ENCODE data around the gene XXYLT1.

XXYLT1 gene

GRCh38 chr3:195249057-195249770, 21.7 kb downstream of the XXYLT1 start:
- Mint-ChIP-seq H3K9me3 (no peaks in the 10 kb centered on the region), H3K36me3 (ENCODE audit: low read depth) (peaks cover 1% of the 10 kb centered on the region), H3K27ac (no peak overlapping the region), H3K27me3 (ENCODE audit: low read depth) (no peaks in the 10 kb centered on the region), H3K4me3 (no peak overlapping the region), H3K4me1 (ENCODE audit: low read depth) (peaks cover 5% of the 10 kb centered on the region)

- peaks cover 1% of the 10 kb centered on the region for H3K36me3 Mint-ChIP-seq (ENCODE audit: low read depth)
- no peak overlapping the region for H3K27ac Mint-ChIP-seq
- no peak overlapping the region for H3K4me3 Mint-ChIP-seq
- peaks cover 5% of the 10 kb centered on the region for H3K4me1 Mint-ChIP-seq (ENCODE audit: low read depth)
- no peaks in the 10 kb centered on the region for H3K9me3 Mint-ChIP-seq
- no peaks in the 10 kb centered on the region for H3K27me3 Mint-ChIP-seq (ENCODE audit: low read depth)
These were observed 22.7 kb downstream of the XXYLT1 start for GRCh38 chr3:195248281-195248680.

- Mint-ChIP-seq H3K27ac (no peak overlapping the region), H3K4me1 (ENCODE audit: low read depth) (peaks cover 5% of the 10 kb centered on the region), H3K4me3 (no peak overlapping the region), H3K36me3 (ENCODE audit: low read depth) (peaks cover 1% of the 10 kb centered on the region), H3K9me3 (no peaks in the 10 kb centered on the region), H3K27me3 (ENCODE audit: low read depth) (no peaks in the 10 kb centered on the region)
These were observed 23.1 kb downstream of the XXYLT1 start for GRCh38 chr3:195247863-195248189.

GRCh38 chr3:195247086-195247862, 23.7 kb downstream of the XXYLT1 start:
- Mint-ChIP-seq H3K4me1 (ENCODE audit: low read depth) (peaks cover 5% of the 10 kb centered on the region), H3K4me3 (no peak overlapping the region), H3K9me3 (no peaks in the 10 kb centered on the region), H3K36me3 (ENCODE audit: low read depth) (peaks cover 1% of the 10 kb centered on the region), H3K27me3 (ENCODE audit: low read depth) (no peaks in the 10 kb centered on the region), H3K27ac (no peak overlapping the region)

- no peaks in the 10 kb centered on the region for H3K27me3 Mint-ChIP-seq (ENCODE audit: low read depth)
- peaks cover 5% of the 10 kb centered on the region for H3K4me1 Mint-ChIP-seq (ENCODE audit: low read depth)
- H3K4me3 Mint-ChIP-seq = no peak overlapping the region
These were observed 24.4 kb downstream of the XXYLT1 start for GRCh38 chr3:195246581-195246995.

GRCh38 chr3:195245531-195245951, 25.4 kb downstream of the XXYLT1 start:
- H3K4me1 Mint-ChIP-seq (ENCODE audit: low read depth) = peaks cover 1% of the 10 kb centered on the region
- no peak overlapping the region for H3K4me3 Mint-ChIP-seq
- H3K27me3 Mint-ChIP-seq (ENCODE audit: low read depth) = no peaks in the 10 kb centered on the region
- H3K27ac Mint-ChIP-seq = no peak overlapping the region
- H3K36me3 Mint-ChIP-seq (ENCODE audit: low read depth) = peaks cover 1% of the 10 kb centered on the region
- H3K9me3 Mint-ChIP-seq = no peaks in the 10 kb centered on the region

More at GRCh38 chr3:195246581-195246995, 24.4 kb downstream of the XXYLT1 start:
- Mint-ChIP-seq H3K9me3 (no peaks in the 10 kb centered on the region), H3K36me3 (ENCODE audit: low read depth) (peaks cover 1% of the 10 kb centered on the region), H3K27ac (no peak overlapping the region)

GRCh38 chr3:195241592-195242355, 29.2 kb downstream of the XXYLT1 start:
- H3K27ac Mint-ChIP-seq = no peak overlapping the region
- H3K27me3 Mint-ChIP-seq (ENCODE audit: low read depth) = no peaks in the 10 kb centered on the region
- H3K9me3 Mint-ChIP-seq = peaks cover 19% of the 10 kb centered on the region
- no peak overlapping the region for H3K4me3 Mint-ChIP-seq
- H3K4me1 Mint-ChIP-seq (ENCODE audit: low read depth) = peaks cover 2% of the 10 kb centered on the region
- peaks cover 8% of the 10 kb centered on the region for H3K36me3 Mint-ChIP-seq (ENCODE audit: low read depth)

- Mint-ChIP-seq H3K9me3 (peaks cover 19% of the 10 kb centered on the region), H3K27me3 (ENCODE audit: low read depth) (no peaks in the 10 kb centered on the region), H3K27ac (no peak overlapping the region), H3K4me1 (ENCODE audit: low read depth) (peaks cover 2% of the 10 kb centered on the region), H3K4me3 (no peak overlapping the region), H3K36me3 (ENCODE audit: low read depth) (peaks cover 8% of the 10 kb centered on the region)
These were observed 30.0 kb downstream of the XXYLT1 start for GRCh38 chr3:195240939-195241338.

- no peak overlapping the region for H3K27ac Mint-ChIP-seq
- H3K4me3 Mint-ChIP-seq = no peak overlapping the region
- H3K9me3 Mint-ChIP-seq = peaks cover 19% of the 10 kb centered on the region
- peaks cover 8% of the 10 kb centered on the region for H3K36me3 Mint-ChIP-seq (ENCODE audit: low read depth)
- H3K27me3 Mint-ChIP-seq (ENCODE audit: low read depth) = no peaks in the 10 kb centered on the region
- peaks cover 2% of the 10 kb centered on the region for H3K4me1 Mint-ChIP-seq (ENCODE audit: low read depth)
These were observed 30.7 kb downstream of the XXYLT1 start for GRCh38 chr3:195240171-195240701.

GRCh38 chr3:195239121-195239520, 31.8 kb downstream of the XXYLT1 start:
- no peaks in the 10 kb centered on the region for H3K27me3 Mint-ChIP-seq (ENCODE audit: low read depth)
- peaks cover 24% of the 10 kb centered on the region for H3K9me3 Mint-ChIP-seq
- no peak overlapping the region for H3K4me3 Mint-ChIP-seq
- H3K27ac Mint-ChIP-seq = no peak overlapping the region
- peaks cover 8% of the 10 kb centered on the region for H3K36me3 Mint-ChIP-seq (ENCODE audit: low read depth)
- H3K4me1 Mint-ChIP-seq (ENCODE audit: low read depth) = peaks cover 2% of the 10 kb centered on the region

GRCh38 chr3:195238586-195239118, 32.3 kb downstream of the XXYLT1 start:
- peaks cover 8% of the 10 kb centered on the region for H3K36me3 Mint-ChIP-seq (ENCODE audit: low read depth)
- no peaks in the 10 kb centered on the region for H3K27me3 Mint-ChIP-seq (ENCODE audit: low read depth)
- H3K4me3 Mint-ChIP-seq = no peak overlapping the region
- no peak overlapping the region for H3K27ac Mint-ChIP-seq
- H3K4me1 Mint-ChIP-seq (ENCODE audit: low read depth) = peaks cover 2% of the 10 kb centered on the region
- peaks cover 24% of the 10 kb centered on the region for H3K9me3 Mint-ChIP-seq

GRCh38 chr3:195238081-195238571, 32.8 kb downstream of the XXYLT1 start:
- Mint-ChIP-seq H3K27me3 (ENCODE audit: low read depth) (no peaks in the 10 kb centered on the region), H3K27ac (no peak overlapping the region), H3K4me3 (no peak overlapping the region), H3K36me3 (ENCODE audit: low read depth) (peaks cover 8% of the 10 kb centered on the region), H3K4me1 (ENCODE audit: low read depth) (peaks cover 2% of the 10 kb centered on the region), H3K9me3 (peaks cover 24% of the 10 kb centered on the region)

GRCh38 chr3:195236801-195237570, 34.0 kb downstream of the XXYLT1 start:
- Mint-ChIP-seq H3K27ac (no peak overlapping the region), H3K27me3 (ENCODE audit: low read depth) (peaks cover 6% of the 10 kb centered on the region), H3K4me3 (no peak overlapping the region), H3K4me1 (ENCODE audit: low read depth) (peaks cover 2% of the 10 kb centered on the region), H3K9me3 (peaks cover 24% of the 10 kb centered on the region), H3K36me3 (ENCODE audit: low read depth) (peaks cover 8% of the 10 kb centered on the region)

Data from T-helper 1 cell treated with Interleukin-12 subunit alpha and Interleukin-12 subunit beta and Interleukin-4 antibody, amounts not matched to agents 30 μg/mL and 1 μg/mL, for 36 hours (primary cell).